A549 treated with dexamethasone at 1 μM for 4 hours (cell line): ENCODE results near the gene GOLGA6L7. TPM values are rescaled to one million over a fixed set of nuclear protein-coding genes. Genes with fewer than 3 reads are reported as not detected.

ENCODE experiments used
- total RNA-seq: library from RNA; stranded (reverse); fragments of 200-300 nt; extraction: Qiagen RNA extraction; gene quantifications from 5 replicates; pipeline ENCODE4 v1.2.3, GENCODE V29; 2022

Gene GOLGA6L7, protein sequence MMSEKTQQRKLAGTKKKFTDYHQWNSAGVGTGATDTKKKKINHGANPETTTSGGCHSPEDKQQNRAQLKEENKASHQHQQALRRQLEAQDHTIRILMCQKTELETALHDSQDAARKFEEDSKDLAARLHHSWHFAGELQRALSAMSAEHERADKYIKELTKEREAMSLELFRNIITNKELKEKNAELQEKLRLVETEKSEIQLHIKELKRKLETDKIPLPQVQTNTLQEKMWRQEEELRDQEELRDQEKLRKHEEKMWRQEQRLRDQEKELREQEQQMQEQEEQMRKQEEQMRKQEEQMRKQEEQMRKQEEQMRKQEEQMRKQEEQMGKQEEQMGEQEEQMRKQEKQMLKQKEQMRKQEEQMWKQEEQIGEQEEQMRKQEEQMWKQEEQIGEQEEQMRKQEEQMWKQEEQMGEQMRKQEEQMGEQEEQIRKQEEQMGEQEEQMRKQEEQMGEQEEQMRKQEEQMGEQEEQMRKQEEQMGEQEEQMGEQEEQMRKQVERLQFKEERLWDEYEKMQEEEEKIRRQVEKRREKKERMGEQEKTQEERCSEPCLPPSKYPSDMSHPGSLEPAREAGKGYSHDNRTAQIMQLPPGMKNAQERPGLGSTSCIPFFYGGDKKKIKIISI
- not detected in 5 replicates for total RNA-seq

DNA sequence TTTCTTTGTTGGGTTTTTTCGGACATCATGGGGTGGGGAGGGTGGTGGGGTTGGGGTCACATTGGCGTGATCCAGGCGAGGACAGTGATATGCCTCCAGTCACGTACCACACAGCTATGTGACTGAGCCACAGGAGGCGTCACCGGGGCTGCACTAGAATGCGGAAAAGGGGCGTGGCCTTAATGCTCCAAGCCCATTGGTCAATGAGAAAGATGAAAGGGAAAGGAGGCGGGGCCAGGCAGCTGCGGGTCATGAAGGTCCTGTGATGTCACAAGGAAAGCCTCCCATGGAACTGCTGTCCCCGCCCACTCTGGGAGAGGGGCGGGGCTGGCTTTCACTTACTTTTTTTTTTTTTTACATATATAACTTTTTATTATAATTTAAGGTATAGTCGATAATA lies at the start of gene GOLGA6L7:
GOLGA6L7 (minus strand) TSS at position 124 of the 400 bp plus-strand sequence; CDS start at position 29, 95 bp downstream.

DNA sequence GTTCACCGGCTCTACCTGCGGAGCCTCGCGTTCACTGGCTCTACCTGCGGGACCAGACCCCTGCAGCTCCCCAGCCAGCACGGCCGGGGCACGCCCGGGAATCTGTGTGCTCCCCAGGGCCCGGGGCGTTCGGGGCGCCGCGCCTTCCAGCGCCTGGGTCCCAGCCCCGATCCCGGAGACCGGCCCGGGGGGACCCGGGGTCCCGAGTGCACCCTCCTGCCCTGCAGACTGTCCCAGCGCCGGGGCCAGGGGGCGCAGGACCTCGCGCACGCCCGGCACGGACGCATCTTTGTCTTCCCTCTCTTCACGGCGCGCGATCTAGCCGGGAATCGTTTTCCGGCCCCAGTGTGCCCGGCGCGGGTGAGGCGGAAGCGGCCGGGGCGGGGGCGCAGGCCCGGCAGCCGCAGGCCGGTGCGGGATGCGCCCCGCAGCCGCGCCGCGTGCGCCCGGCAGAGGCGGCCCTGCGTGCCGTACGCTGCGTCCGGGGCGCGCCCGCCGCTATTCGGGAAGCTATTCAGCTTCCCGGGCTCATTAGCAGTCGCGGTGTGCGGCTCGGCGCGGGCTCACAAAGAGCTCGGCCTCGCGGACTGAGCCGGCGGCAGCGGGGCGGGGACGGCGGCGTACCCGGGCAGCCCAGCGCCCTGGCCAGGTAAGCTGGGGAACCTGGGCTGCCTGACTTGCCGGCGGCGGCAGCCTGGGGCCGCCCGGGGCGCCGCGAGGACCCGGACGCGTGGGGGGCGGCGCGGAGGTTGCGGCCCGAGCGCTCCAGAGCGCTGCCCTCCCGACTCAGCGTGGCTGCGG lies 37.4 kb upstream of the GOLGA6L7 start, which contains the start of gene APBA2:
APBA2 (plus strand) TSS at position 345 of the 801 bp plus-strand sequence. CDS start 167,911 bp downstream, outside the sequence.

Other genes with a start within 250 kb of the GOLGA6L7 start
- 0.06 to 0.24 TPM in 2 of 5 replicates, not detected in the others for gene GOLGA8M, start 136.2 kb downstream of the GOLGA6L7 start, total RNA-seq
- gene APBA2, start 37.3 kb upstream of the GOLGA6L7 start, total RNA-seq, result 15.8 to 20.8 TPM (median 19.0 TPM) in 5 replicates